ENCODE data around the gene ZNF366.

ZNF366 gene

DNA sequence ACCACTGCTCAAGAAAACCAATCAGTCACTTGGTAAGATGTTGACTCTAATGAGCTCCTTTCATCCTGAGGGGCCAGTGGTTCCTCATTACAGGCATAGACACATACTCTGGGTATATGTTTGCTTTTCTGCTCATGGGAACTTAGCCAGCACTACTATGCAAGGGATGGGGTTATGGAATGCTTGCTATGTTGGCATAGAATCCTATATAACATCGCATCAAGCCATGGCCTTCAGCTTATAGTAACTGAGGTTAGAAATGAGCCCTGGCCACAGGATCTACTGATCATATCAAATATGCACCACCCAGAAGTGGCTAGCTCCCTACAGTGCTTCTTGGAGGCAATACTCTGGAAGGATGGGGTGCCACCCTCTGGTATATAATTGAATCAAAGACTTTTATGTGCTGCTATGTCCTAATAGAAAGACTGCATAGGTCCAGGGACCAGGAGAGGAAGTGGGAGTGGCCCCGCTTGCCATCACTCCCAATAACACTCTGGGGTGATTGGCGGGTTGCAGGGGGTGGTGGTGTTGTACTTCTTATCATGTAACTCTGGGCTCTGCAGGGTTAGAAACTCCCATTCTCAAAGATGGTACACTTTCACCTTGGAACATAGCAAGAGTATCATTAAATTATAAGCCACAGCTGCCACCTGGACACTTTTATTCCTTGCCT lies 70.3 kb downstream of the ZNF366 start:
- no peaks in the 10 kb centered on the region for H3K36me3 ChIP-seq (ENCODE audit: control insufficient read depth in 1 of 2, insufficient read depth in 2 of 2, low read length in 2 of 2)
- H3K9me3 ChIP-seq (ENCODE audit: control insufficient read depth in 1 of 2, low read length in 2 of 2): no peaks in the 10 kb centered on the region
- H3K27ac ChIP-seq (ENCODE audit: low read length): no peak overlapping the region
- no peak overlapping the region for H3K4me3 ChIP-seq (ENCODE audit: low read depth in 1 of 2, low read length in 2 of 2)
- peaks cover 0 to 30% of the 10 kb centered on the region in 2 donors for H3K4me1 ChIP-seq (ENCODE audit: control insufficient read depth in 1 of 2, insufficient read depth in 2 of 2, low read length in 2 of 2)
- H3K27me3 ChIP-seq (ENCODE audit: low read depth, low read length): no peaks in the 10 kb centered on the region

- no peaks in the 10 kb centered on the region for H3K27me3 ChIP-seq (ENCODE audit: low read depth, low read length)
- no peaks in the 10 kb centered on the region for H3K9me3 ChIP-seq (ENCODE audit: control insufficient read depth in 1 of 2, low read length in 2 of 2)
- no peaks in the 10 kb centered on the region for H3K36me3 ChIP-seq (ENCODE audit: control insufficient read depth in 1 of 2, insufficient read depth in 2 of 2, low read length in 2 of 2)
- no peak overlapping the region for H3K27ac ChIP-seq (ENCODE audit: low read length)
- H3K4me3 ChIP-seq (ENCODE audit: low read depth in 1 of 2, low read length in 2 of 2): no peak overlapping the region
- H3K4me1 ChIP-seq (ENCODE audit: control insufficient read depth in 1 of 2, insufficient read depth in 2 of 2, low read length in 2 of 2): peaks cover 0 to 25% of the 10 kb centered on the region in 2 donors
These were observed 72.3 kb downstream of the ZNF366 start for GRCh38 chr5:72434781-72435437.

- H3K4me1 ChIP-seq (ENCODE audit: control insufficient read depth in 1 of 2, insufficient read depth in 2 of 2, low read length in 2 of 2): peaks cover 0 to 18% of the 10 kb centered on the region in 2 donors
- no peak overlapping the region for H3K27ac ChIP-seq (ENCODE audit: low read length)
- no peak overlapping the region for H3K4me3 ChIP-seq (ENCODE audit: low read depth in 1 of 2, low read length in 2 of 2)
- H3K9me3 ChIP-seq (ENCODE audit: control insufficient read depth in 1 of 2, low read length in 2 of 2): no peaks in the 10 kb centered on the region
- H3K27me3 ChIP-seq (ENCODE audit: low read depth, low read length): no peaks in the 10 kb centered on the region
- H3K36me3 ChIP-seq (ENCODE audit: control insufficient read depth in 1 of 2, insufficient read depth in 2 of 2, low read length in 2 of 2): no peaks in the 10 kb centered on the region
These were observed 73.0 kb downstream of the ZNF366 start for GRCh38 chr5:72434056-72434780.

- Histone ChIP-seq H3K9me3 (ENCODE audit: control insufficient read depth in 1 of 2, low read length in 2 of 2) (no peaks in the 10 kb centered on the region), H3K4me3 (ENCODE audit: low read depth in 1 of 2, low read length in 2 of 2) (no peak overlapping the region), H3K27me3 (ENCODE audit: low read depth, low read length) (no peaks in the 10 kb centered on the region), H3K27ac (ENCODE audit: low read length) (no peak overlapping the region), H3K36me3 (ENCODE audit: control insufficient read depth in 1 of 2, insufficient read depth in 2 of 2, low read length in 2 of 2) (no peaks in the 10 kb centered on the region), H3K4me1 (ENCODE audit: control insufficient read depth in 1 of 2, insufficient read depth in 2 of 2, low read length in 2 of 2) (peaks cover 0 to 18% of the 10 kb centered on the region in 2 donors)
These were observed 73.7 kb downstream of the ZNF366 start for GRCh38 chr5:72433522-72433921.

DNA sequence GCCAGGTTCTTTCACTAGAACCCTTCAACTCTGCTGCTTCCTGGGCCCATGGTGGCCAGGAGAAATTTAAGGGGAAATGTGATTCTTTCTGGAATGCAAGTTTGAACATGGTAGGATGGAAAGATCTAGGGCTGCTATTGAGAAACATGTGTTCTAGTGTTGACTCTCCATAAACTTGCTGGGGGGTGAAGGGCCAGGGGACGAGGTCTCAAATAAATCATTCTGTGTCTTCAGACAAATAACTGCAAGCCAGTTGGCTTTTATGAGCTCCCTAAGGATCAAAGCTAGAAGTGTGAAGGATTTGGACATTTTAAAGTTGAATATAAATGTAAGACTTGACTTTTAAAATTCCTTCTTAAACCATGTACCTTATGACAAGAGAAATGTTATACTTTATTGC lies 78.5 kb downstream of the ZNF366 start:
- no peak overlapping the region for H3K27ac ChIP-seq (ENCODE audit: low read length)
- H3K27me3 ChIP-seq (ENCODE audit: low read depth, low read length): no peaks in the 10 kb centered on the region
- H3K4me3 ChIP-seq (ENCODE audit: low read depth in 1 of 2, low read length in 2 of 2): no peak overlapping the region

DNA sequence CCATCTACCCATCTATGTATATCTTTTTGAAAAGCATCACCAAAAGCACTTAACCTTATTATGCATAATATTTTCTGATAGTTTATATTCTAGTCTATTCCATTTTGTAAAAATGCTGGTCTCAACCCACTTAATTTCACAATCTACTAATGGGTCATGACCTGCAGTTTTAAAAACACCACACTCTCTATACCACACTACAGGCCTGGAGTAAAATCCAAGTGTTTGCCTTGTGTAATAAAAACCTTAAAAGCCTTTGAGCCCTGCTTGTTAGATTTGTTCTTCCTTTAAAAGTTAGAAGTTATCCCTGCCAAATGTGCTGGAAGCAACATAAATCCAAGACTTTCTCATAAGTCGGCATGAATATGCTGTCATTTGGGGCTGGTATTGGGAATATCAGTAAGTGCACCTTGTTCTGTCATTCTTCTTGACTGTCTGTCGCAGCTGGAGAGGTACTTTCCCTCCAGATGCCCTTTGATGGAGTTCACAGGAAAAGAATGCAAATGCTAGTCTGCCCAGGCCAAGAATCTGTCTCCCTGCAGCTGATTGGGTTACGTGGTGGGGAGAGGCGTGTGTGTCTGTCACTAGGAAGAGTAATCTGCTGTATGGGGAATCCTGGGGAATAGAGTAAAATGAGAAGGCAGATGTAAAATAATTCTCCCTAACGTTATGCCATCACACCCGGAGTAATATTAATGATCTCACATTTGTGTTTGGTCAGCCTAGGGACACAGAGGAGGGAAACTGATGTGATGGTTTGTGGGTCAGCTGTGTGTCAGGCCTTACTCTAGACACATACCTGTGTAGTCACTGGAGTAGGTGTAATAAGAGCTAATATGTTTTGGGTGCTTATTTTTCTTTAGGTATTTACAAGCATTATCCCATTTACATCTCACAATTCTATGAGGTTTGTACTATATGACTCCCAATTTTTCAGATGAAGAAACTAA lies 79.4 kb downstream of the ZNF366 start:
- H3K27me3 ChIP-seq (ENCODE audit: low read depth, low read length): no peaks in the 10 kb centered on the region
- no peaks in the 10 kb centered on the region for H3K36me3 ChIP-seq (ENCODE audit: control insufficient read depth in 1 of 2, insufficient read depth in 2 of 2, low read length in 2 of 2)
- H3K4me3 ChIP-seq (ENCODE audit: low read depth in 1 of 2, low read length in 2 of 2): no peak overlapping the region
- no peak overlapping the region for H3K27ac ChIP-seq (ENCODE audit: low read length)
- H3K4me1 ChIP-seq (ENCODE audit: control insufficient read depth in 1 of 2, insufficient read depth in 2 of 2, low read length in 2 of 2): peaks cover 0 to 24% of the 10 kb centered on the region in 2 donors
- H3K9me3 ChIP-seq (ENCODE audit: control insufficient read depth in 1 of 2, low read length in 2 of 2): no peaks in the 10 kb centered on the region

More for the DNA sequence above, 78.5 kb downstream of the ZNF366 start:
- Histone ChIP-seq H3K4me1 (ENCODE audit: control insufficient read depth in 1 of 2, insufficient read depth in 2 of 2, low read length in 2 of 2) (peaks cover 0 to 33% of the 10 kb centered on the region in 2 donors), H3K9me3 (ENCODE audit: control insufficient read depth in 1 of 2, low read length in 2 of 2) (no peaks in the 10 kb centered on the region), H3K36me3 (ENCODE audit: control insufficient read depth in 1 of 2, insufficient read depth in 2 of 2, low read length in 2 of 2) (no peaks in the 10 kb centered on the region)

DNA sequence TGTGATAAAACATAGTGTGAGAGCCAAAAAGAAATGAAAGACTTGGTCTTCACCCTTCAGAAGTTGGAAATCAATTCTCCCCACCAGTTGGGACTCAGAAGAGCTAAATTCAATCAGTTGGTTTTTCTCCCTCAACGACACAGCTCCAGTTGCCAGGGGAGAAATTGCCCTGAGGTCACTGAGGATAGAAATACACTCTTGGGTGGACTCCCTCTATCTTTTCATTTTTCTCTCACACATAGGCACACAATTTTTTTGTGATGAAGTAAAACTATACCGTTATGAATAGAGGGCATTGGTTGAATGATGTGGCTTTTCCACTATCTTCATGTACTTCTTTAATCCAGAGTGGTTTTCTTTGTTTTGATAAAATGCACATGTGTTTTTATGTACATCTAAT lies 80.2 kb downstream of the ZNF366 start:
- Histone ChIP-seq H3K4me3 (ENCODE audit: low read depth in 1 of 2, low read length in 2 of 2) (no peak overlapping the region), H3K27me3 (ENCODE audit: low read depth, low read length) (no peaks in the 10 kb centered on the region), H3K4me1 (ENCODE audit: control insufficient read depth in 1 of 2, insufficient read depth in 2 of 2, low read length in 2 of 2) (peaks cover 0 to 17% of the 10 kb centered on the region in 2 donors), H3K36me3 (ENCODE audit: control insufficient read depth in 1 of 2, insufficient read depth in 2 of 2, low read length in 2 of 2) (no peaks in the 10 kb centered on the region), H3K27ac (ENCODE audit: low read length) (no peak overlapping the region), H3K9me3 (ENCODE audit: control insufficient read depth in 1 of 2, low read length in 2 of 2) (no peaks in the 10 kb centered on the region)

- H3K36me3 ChIP-seq (ENCODE audit: control insufficient read depth in 1 of 2, insufficient read depth in 2 of 2, low read length in 2 of 2): no peaks in the 10 kb centered on the region
- no peak overlapping the region for H3K4me3 ChIP-seq (ENCODE audit: low read depth in 1 of 2, low read length in 2 of 2)
- peaks cover 0 to 17% of the 10 kb centered on the region in 2 donors for H3K4me1 ChIP-seq (ENCODE audit: control insufficient read depth in 1 of 2, insufficient read depth in 2 of 2, low read length in 2 of 2)
These were observed 81.2 kb downstream of the ZNF366 start for GRCh38 chr5:72426019-72426418.

DNA sequence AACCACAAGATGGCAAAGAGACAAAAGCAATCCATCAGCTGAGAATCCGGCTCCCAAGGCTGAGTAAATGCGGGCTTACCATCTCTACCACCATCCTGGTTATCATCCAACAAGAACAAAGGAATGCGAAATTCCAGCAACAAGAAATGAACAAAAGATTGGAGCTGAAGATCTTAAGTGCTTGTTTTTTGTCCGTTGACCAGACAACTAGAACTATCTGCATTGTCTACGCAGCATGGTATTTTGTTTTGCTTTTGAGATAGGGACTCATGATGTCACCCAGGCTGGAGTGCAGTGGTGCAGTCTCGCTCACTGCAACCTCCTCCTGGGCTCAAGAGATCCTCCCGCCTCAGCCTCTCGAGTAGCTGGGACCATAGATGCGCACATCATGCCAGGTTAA lies 88.9 kb downstream of the ZNF366 start:
- no peaks in the 10 kb centered on the region for H3K36me3 ChIP-seq (ENCODE audit: control insufficient read depth in 1 of 2, insufficient read depth in 2 of 2, low read length in 2 of 2)

More at GRCh38 chr5:72426019-72426418, 81.2 kb downstream of the ZNF366 start:
- no peaks in the 10 kb centered on the region for H3K27me3 ChIP-seq (ENCODE audit: low read depth, low read length)
- no peak overlapping the region for H3K27ac ChIP-seq (ENCODE audit: low read length)
- no peaks in the 10 kb centered on the region for H3K9me3 ChIP-seq (ENCODE audit: control insufficient read depth in 1 of 2, low read length in 2 of 2)

GRCh38 chr5:72417333-72418062 lies 89.7 kb downstream of the ZNF366 start:
- Histone ChIP-seq H3K4me1 (ENCODE audit: control insufficient read depth in 1 of 2, insufficient read depth in 2 of 2, low read length in 2 of 2) (no peaks in the 10 kb centered on the region), H3K27ac (ENCODE audit: low read length) (no peak overlapping the region), H3K9me3 (ENCODE audit: control insufficient read depth in 1 of 2, low read length in 2 of 2) (no peaks in the 10 kb centered on the region), H3K36me3 (ENCODE audit: control insufficient read depth in 1 of 2, insufficient read depth in 2 of 2, low read length in 2 of 2) (no peaks in the 10 kb centered on the region), H3K27me3 (ENCODE audit: low read depth, low read length) (no peaks in the 10 kb centered on the region), H3K4me3 (ENCODE audit: low read depth in 1 of 2, low read length in 2 of 2) (no peak overlapping the region)

More for the DNA sequence above, 88.9 kb downstream of the ZNF366 start:
- no peaks in the 10 kb centered on the region for H3K27me3 ChIP-seq (ENCODE audit: low read depth, low read length)
- no peaks in the 10 kb centered on the region for H3K4me1 ChIP-seq (ENCODE audit: control insufficient read depth in 1 of 2, insufficient read depth in 2 of 2, low read length in 2 of 2)
- H3K9me3 ChIP-seq (ENCODE audit: control insufficient read depth in 1 of 2, low read length in 2 of 2): no peaks in the 10 kb centered on the region
- no peak overlapping the region for H3K4me3 ChIP-seq (ENCODE audit: low read depth in 1 of 2, low read length in 2 of 2)
- H3K27ac ChIP-seq (ENCODE audit: low read length): no peak overlapping the region

All from muscle layer of duodenum (tissue), 2 donors.